OCI-M2 (cell line): ENCODE measurements around the gene CYRIA.

Source experiments
- DNase-seq: peaks from one replicate; lab custom pipeline; 2025; ENCODE audit not compliant: unreplicated experiment; lab: John Stamatoyannopoulos, UW

Gene CYRIA

GRCh38 chr2:16665748-16666448 is at the start of gene CYRIA:
CYRIA (minus strand) TSS chr2:16665834; CDS start chr2:16588119, 77,715 bp downstream.
- DNase-seq, result no peak

- no peak for DNase-seq
Observed at GRCh38 chr2:16713011-16713423, 47.4 kb upstream of the CYRIA start.

- no peak for DNase-seq
Observed at GRCh38 chr2:16709769-16710168, 44.1 kb upstream of the CYRIA start.

GRCh38 chr2:16708173-16708572 is 42.5 kb upstream of the CYRIA start:
- no peak for DNase-seq

- DNase-seq, result no peak
Observed at GRCh38 chr2:16707014-16707623, 41.5 kb upstream of the CYRIA start.

- no peak for DNase-seq
Observed at GRCh38 chr2:16700551-16701259, 35.1 kb upstream of the CYRIA start.

GRCh38 chr2:16693854-16694253 is 28.2 kb upstream of the CYRIA start:
- no peak for DNase-seq

- DNase-seq, result no peak
Observed at GRCh38 chr2:16691261-16691660, 25.6 kb upstream of the CYRIA start.

- no peak for DNase-seq
Observed at GRCh38 chr2:16687955-16688354, 22.3 kb upstream of the CYRIA start.

- no peak for DNase-seq
Observed at GRCh38 chr2:16687222-16687621, 21.6 kb upstream of the CYRIA start.

GRCh38 chr2:16686641-16687040 is 21.0 kb upstream of the CYRIA start:
- DNase-seq, result no peak

GRCh38 chr2:16685340-16685715 is 19.7 kb upstream of the CYRIA start:
- DNase-seq, result no peak

GRCh38 chr2:16684676-16685339 is 19.2 kb upstream of the CYRIA start:
- DNase-seq, result no peak

GRCh38 chr2:16683576-16683975 is 17.9 kb upstream of the CYRIA start:
- no peak for DNase-seq

- DNase-seq, result no peak
Observed at GRCh38 chr2:16682431-16683118, 16.9 kb upstream of the CYRIA start.

- DNase-seq, result no peak
Observed at GRCh38 chr2:16680781-16681180, 15.1 kb upstream of the CYRIA start.

GRCh38 chr2:16680304-16680703 is 14.7 kb upstream of the CYRIA start:
- DNase-seq, result no peak

- DNase-seq, result no peak
Observed at GRCh38 chr2:16678964-16679363, 13.3 kb upstream of the CYRIA start.

GRCh38 chr2:16677875-16678274 is 12.2 kb upstream of the CYRIA start:
- no peak for DNase-seq

GRCh38 chr2:16675781-16676180 is 10.1 kb upstream of the CYRIA start:
- DNase-seq, result no peak

- no peak for DNase-seq
Observed at GRCh38 chr2:16674154-16674553, 8.5 kb upstream of the CYRIA start.
